GM18502 (cell line): Measurements from ENCODE around the gene PPP1R1A.
A peak's percentile ranks its signal among the peaks of the same experiment; 100 is the strongest.

Source experiments
- ATAC-seq: cut with Tn5 transposase; IDR thresholded peaks from one replicate; pipeline ENCODE4 v1.9.1; 2021; ENCODE audit warnings: mild to moderate bottlenecking; ENCODE audit not compliant: unreplicated experiment, poor library complexity

Gene PPP1R1A

GRCh38 chr12:54579258-54579657 is 9.2 kb downstream of the PPP1R1A start:
- ATAC-seq = peak; percentile 22

GRCh38 chr12:54578778-54579177 is 9.7 kb downstream of the PPP1R1A start:
- no peak for ATAC-seq

GRCh38 chr12:54572881-54573280 is 15.6 kb downstream of the PPP1R1A start:
- no peak for ATAC-seq

GRCh38 chr12:54571193-54572188 is 17.0 kb downstream of the PPP1R1A start:
- no peak for ATAC-seq

GRCh38 chr12:54569995-54570528 is 18.4 kb downstream of the PPP1R1A start:
- ATAC-seq = no peak

- no peak for ATAC-seq
Observed at GRCh38 chr12:54569072-54569471, 19.4 kb downstream of the PPP1R1A start.

- ATAC-seq = no peak
Observed at GRCh38 chr12:54566792-54567191, 21.7 kb downstream of the PPP1R1A start.

- no peak for ATAC-seq
Observed at GRCh38 chr12:54565986-54566544, 22.4 kb downstream of the PPP1R1A start.

- no peak for ATAC-seq
Observed at GRCh38 chr12:54565310-54565985, 23.0 kb downstream of the PPP1R1A start.

- ATAC-seq = no peak
Observed at GRCh38 chr12:54564768-54565167, 23.7 kb downstream of the PPP1R1A start.

GRCh38 chr12:54563787-54564186 is 24.7 kb downstream of the PPP1R1A start:
- no peak for ATAC-seq

- ATAC-seq = no peak
Observed at GRCh38 chr12:54562750-54563356, 25.6 kb downstream of the PPP1R1A start.

- no peak for ATAC-seq
Observed at GRCh38 chr12:54561164-54561563, 27.3 kb downstream of the PPP1R1A start.

- peak; percentile 100 for ATAC-seq
Observed at GRCh38 chr12:54560374-54560858, 28.0 kb downstream of the PPP1R1A start.

- ATAC-seq = no peak
Observed at GRCh38 chr12:54558759-54559158, 29.7 kb downstream of the PPP1R1A start.

- no peak for ATAC-seq
Observed at GRCh38 chr12:54558311-54558710, 30.1 kb downstream of the PPP1R1A start.

GRCh38 chr12:54555670-54556257 is 32.7 kb downstream of the PPP1R1A start:
- ATAC-seq = no peak

GRCh38 chr12:54549774-54550451 is 38.5 kb downstream of the PPP1R1A start:
- no peak for ATAC-seq

- ATAC-seq = no peak
Observed at GRCh38 chr12:54546511-54546910, 41.9 kb downstream of the PPP1R1A start.
